ENCODE measurements around the gene IMMP2L.
"Not testable (repeated sequence)": the region's sequence is repeated elsewhere in the genome, so short reads cannot be mapped to it uniquely, and the experiment has no call there.

The IMMP2L gene

GRCh38 chr7:111092406-111093236 is 469.7 kb downstream of the IMMP2L start:
- DNase-seq = no peak

GRCh38 chr7:111091593-111092358 is 470.5 kb downstream of the IMMP2L start:
- no peak for DNase-seq

- no peak for DNase-seq
Measured at GRCh38 chr7:111090846-111091245, 471.4 kb downstream of the IMMP2L start, which contains the start of gene LRRN3. Gene LRRN3 (plus strand): TSS chr7:111091127. CDS start chr7:111122773, 31,646 bp downstream.

- DNase-seq = peak; percentile 32
Measured at GRCh38 chr7:111089822-111090426, 472.4 kb downstream of the IMMP2L start.

- no peak for DNase-seq
Measured at GRCh38 chr7:111088328-111088727, 474.0 kb downstream of the IMMP2L start.

GRCh38 chr7:111086532-111086931 is 475.8 kb downstream of the IMMP2L start:
- DNase-seq = no peak

GRCh38 chr7:111085356-111085755 is 476.9 kb downstream of the IMMP2L start:
- no peak for DNase-seq

GRCh38 chr7:111083413-111083812 is 478.9 kb downstream of the IMMP2L start:
- DNase-seq = peak; percentile 78

GRCh38 chr7:111082351-111082750 is 479.9 kb downstream of the IMMP2L start:
- DNase-seq = no peak

GRCh38 chr7:111081546-111082267 is 480.6 kb downstream of the IMMP2L start:
- DNase-seq = no peak

GRCh38 chr7:111080495-111081105 is 481.7 kb downstream of the IMMP2L start:
- DNase-seq = no peak

- no peak for DNase-seq
Measured at GRCh38 chr7:111077001-111077400, 485.3 kb downstream of the IMMP2L start.

- no peak for DNase-seq
Measured at GRCh38 chr7:111076205-111076604, 486.1 kb downstream of the IMMP2L start.

- no peak for DNase-seq
Measured at GRCh38 chr7:111075498-111075897, 486.8 kb downstream of the IMMP2L start.

- no peak for DNase-seq
Measured at GRCh38 chr7:111074748-111075146, 487.5 kb downstream of the IMMP2L start.

GRCh38 chr7:111074071-111074747 is 488.1 kb downstream of the IMMP2L start:
- peak; percentile 20 for DNase-seq

GRCh38 chr7:111072658-111073057 is 489.6 kb downstream of the IMMP2L start:
- DNase-seq = not testable (repeated sequence)

- no peak for DNase-seq
Measured at GRCh38 chr7:111071556-111071955, 490.7 kb downstream of the IMMP2L start.

GRCh38 chr7:111068618-111069017 is 493.7 kb downstream of the IMMP2L start:
- no peak for DNase-seq

GRCh38 chr7:111067682-111068081 is 494.6 kb downstream of the IMMP2L start:
- DNase-seq = no peak

- DNase-seq = no peak
Measured at GRCh38 chr7:111067251-111067650, 495.0 kb downstream of the IMMP2L start.

GRCh38 chr7:111063166-111063565 is 499.1 kb downstream of the IMMP2L start:
- no peak for DNase-seq
